ENCODE data around the gene UNCX. TPM values are rescaled to one million over a fixed set of nuclear protein-coding genes. Genes with fewer than 3 reads are reported as not detected.

UNCX gene
- total RNA-seq, 2 donors from 2014 or later, result not detected

DNA sequence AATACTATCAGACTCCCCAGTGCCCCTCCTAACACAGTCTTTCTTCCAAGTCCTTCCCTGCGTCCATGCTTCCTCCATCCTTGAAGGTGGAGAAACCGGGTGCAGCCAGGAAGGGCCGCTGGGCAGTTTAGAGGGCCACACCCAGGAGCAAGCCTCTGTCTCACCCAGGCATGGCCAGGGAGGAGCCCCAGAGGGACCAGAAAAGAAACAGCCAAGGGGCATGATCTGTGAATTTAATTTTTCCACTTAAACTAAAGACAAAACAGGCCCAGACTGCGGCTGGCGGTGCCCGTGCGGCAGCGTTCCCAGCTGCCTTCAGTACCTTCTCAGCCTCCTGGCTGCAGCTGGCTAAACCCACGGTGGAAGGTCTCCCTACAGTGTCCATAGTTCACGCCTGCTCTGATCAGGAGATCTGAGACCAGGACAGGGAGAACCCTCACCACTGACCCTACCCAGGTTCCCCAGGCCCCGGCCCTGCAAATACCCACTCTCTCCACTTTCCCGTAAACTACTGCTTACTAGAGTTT, 12.9 kb downstream of the UNCX start:
- H3K9me3 ChIP-seq, result no peaks in the 10 kb centered on the region
- no peak overlapping the region for H3K4me3 ChIP-seq
- DNase-seq (ENCODE audit: low spot score), result no peak
- TF ChIP-seq POLR2AphosphoS5 (IDR thresholded peaks at IDR 0.05) (no peak), POLR2A (IDR thresholded peaks at IDR 0.05) (no peak)
- TF ChIP-seq, protein P1, sequence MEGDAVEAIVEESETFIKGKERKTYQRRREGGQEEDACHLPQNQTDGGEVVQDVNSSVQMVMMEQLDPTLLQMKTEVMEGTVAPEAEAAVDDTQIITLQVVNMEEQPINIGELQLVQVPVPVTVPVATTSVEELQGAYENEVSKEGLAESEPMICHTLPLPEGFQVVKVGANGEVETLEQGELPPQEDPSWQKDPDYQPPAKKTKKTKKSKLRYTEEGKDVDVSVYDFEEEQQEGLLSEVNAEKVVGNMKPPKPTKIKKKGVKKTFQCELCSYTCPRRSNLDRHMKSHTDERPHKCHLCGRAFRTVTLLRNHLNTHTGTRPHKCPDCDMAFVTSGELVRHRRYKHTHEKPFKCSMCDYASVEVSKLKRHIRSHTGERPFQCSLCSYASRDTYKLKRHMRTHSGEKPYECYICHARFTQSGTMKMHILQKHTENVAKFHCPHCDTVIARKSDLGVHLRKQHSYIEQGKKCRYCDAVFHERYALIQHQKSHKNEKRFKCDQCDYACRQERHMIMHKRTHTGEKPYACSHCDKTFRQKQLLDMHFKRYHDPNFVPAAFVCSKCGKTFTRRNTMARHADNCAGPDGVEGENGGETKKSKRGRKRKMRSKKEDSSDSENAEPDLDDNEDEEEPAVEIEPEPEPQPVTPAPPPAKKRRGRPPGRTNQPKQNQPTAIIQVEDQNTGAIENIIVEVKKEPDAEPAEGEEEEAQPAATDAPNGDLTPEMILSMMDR (IDR thresholded peaks at IDR 0.05), result no peak
- no peaks in the 10 kb centered on the region for H3K36me3 ChIP-seq
- no peaks in the 10 kb centered on the region for H3K4me1 ChIP-seq (replicated peaks)
- H3K27ac ChIP-seq, result no peak overlapping the region
- intact Hi-C loops (cut with DNase I), result no loop called here
- peaks cover 88% of the 10 kb centered on the region for H3K27me3 ChIP-seq (replicated peaks; ENCODE audit: insufficient read depth)
- 21% methylated on average over 12 of the region's 12 CpGs for WGBS

DNA sequence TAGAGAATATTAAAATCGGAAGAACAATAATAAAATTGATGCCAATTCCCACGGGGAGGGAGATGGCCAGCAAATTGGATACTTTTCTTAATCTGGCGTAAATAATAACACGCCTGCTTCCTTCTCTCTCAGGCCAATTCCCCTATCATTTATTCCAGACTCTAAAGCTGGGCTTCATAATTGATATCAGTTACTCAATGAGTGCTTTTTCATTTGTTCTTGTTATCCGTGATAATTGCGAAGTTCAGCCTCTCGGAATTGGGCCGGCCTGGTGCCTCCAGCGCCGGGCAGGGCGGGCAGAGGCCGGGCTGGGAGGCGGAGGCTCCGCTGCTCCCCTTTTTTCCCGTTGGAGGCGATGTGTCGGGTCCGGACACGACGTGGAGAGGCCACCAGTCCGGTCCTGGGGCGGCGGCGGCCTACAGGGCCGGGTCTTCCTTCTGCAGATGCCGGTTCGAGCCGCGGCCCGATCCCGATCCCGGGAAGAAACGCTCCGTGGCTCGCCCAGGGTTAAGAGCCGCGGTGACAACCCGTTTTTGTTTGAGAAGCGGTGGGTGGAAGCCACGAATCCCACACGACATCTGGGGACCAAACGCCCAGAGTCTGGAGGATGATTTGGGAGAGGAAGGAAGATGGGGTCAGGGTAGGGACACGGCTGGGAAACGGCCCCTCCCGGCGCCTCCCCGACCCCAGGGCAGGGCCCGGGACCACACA, 13.6 kb downstream of the UNCX start:
- Histone ChIP-seq H3K36me3 (no peaks in the 10 kb centered on the region), H3K27ac (no peak overlapping the region), H3K4me1 (replicated peaks) (no peaks in the 10 kb centered on the region), H3K9me3 (no peaks in the 10 kb centered on the region), H3K27me3 (replicated peaks; ENCODE audit: insufficient read depth) (peaks cover 83% of the 10 kb centered on the region), H3K4me3 (no peak overlapping the region)
- intact Hi-C loops (cut with DNase I), result no loop called here
- 11% methylated on average over 48 of the region's 48 CpGs for WGBS
- TF ChIP-seq, protein P1 (IDR thresholded peaks at IDR 0.05), result no peak
- TF ChIP-seq POLR2A (IDR thresholded peaks at IDR 0.05), result no peak
- no peak for TF ChIP-seq POLR2AphosphoS5 (IDR thresholded peaks at IDR 0.05)
- DNase-seq (ENCODE audit: low spot score), result no peak

DNA sequence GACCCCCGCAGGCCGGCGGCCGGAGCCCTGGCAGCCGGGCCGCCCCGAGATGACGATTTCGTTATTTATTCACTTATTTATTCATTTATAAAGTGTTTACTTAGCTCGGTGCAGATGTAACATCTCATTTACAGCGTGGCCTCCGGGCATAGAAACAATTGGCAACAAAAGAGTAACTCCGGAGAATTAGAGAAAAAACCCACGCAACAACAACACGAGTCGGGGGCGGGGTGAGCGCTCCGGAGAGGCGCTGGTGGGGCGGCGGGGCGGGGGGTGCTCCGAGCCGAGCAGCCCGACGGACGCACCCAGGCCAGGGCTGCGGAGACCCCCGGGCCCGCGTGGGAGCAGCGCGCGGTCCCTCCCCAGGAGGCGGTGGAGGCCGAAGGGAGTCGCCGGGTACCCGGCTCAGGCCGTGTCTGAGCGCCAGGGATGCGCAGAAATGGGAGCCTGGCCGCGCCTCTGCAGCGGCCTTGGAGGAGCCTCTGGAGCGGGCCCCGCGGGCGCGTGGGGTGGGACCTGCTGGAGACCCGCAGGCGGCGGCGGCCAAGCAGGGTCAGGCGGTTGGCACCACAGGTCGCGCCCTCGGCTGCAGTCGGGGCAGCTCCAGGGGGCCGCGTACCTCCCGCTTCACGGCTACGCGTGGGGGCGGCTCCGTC, 14.3 kb downstream of the UNCX start:
- peaks cover 82% of the 10 kb centered on the region for H3K27me3 ChIP-seq (replicated peaks; ENCODE audit: insufficient read depth)
- DNase-seq (ENCODE audit: low spot score), result no peak
- H3K36me3 ChIP-seq, result no peaks in the 10 kb centered on the region

DNA sequence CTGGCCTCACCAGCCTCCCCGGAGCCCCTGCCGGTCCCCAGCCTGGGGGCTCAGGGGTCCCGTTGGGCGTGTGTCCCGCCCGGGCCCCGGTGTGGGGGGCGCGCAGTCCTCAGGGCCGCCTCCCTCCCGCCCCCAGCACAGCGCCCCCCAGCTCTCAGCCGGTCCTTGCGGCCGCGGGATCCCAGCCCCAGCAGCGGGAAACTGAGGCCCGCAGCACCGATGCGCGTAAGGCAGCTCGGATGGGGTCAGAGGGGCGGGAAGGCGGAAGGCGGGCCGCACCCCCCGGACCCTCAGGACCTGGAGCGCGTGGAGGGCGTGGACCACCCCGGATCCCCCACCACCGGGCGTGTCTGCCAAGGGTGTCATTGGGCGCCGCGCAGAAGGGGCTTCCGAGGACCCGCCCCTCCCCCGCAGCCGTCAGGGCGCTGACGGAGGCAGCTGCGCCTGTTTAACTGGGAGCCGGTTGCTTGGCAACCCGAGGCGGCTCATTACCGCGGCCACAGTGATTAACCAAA, 14.9 kb downstream of the UNCX start:
- Histone ChIP-seq H3K27ac (no peak overlapping the region), H3K27me3 (replicated peaks; ENCODE audit: insufficient read depth) (peaks cover 80% of the 10 kb centered on the region), H3K9me3 (no peaks in the 10 kb centered on the region), H3K4me1 (replicated peaks) (no peaks in the 10 kb centered on the region), H3K4me3 (no peak overlapping the region), H3K36me3 (no peaks in the 10 kb centered on the region)
- 2% methylated on average over 38 of the region's 48 CpGs for WGBS
- no peak for DNase-seq (ENCODE audit: low spot score)
- intact Hi-C loops (cut with DNase I), result no loop called here
- TF ChIP-seq, protein P1 (IDR thresholded peaks at IDR 0.05), result no peak
- TF ChIP-seq POLR2AphosphoS5 (IDR thresholded peaks at IDR 0.05) (no peak), POLR2A (IDR thresholded peaks at IDR 0.05) (no peak)

More for the DNA sequence above, 14.3 kb downstream of the UNCX start:
- no peaks in the 10 kb centered on the region for H3K4me1 ChIP-seq (replicated peaks)
- no peaks in the 10 kb centered on the region for H3K9me3 ChIP-seq
- no peak overlapping the region for H3K27ac ChIP-seq
- WGBS, result 3% methylated on average over 67 of the region's 68 CpGs
- intact Hi-C loops (cut with DNase I), result no loop called here
- H3K4me3 ChIP-seq, result no peak overlapping the region
- TF ChIP-seq POLR2AphosphoS5 (IDR thresholded peaks at IDR 0.05) (no peak), POLR2A (IDR thresholded peaks at IDR 0.05) (no peak)
- TF ChIP-seq, protein P1 (IDR thresholded peaks at IDR 0.05), result no peak
